DND-41 (cell line): Measurements from ENCODE around the gene RALGDS.

Source experiments
- EZH2 ChIP-seq: IDR thresholded peaks from 3 replicates; pipeline ENCODE4 v1.6.1; 2012; ENCODE audit warnings: borderline replicate concordance, low read depth, mild to moderate bottlenecking, moderate library complexity, low read length, inconsistent platforms; ENCODE audit not compliant: severe bottlenecking
- TF ChIP-seq, protein P1 (sequence below): IDR thresholded peaks from 2 replicates; pipeline ENCODE4 v1.5.1; 2012; ENCODE audit warnings: borderline replicate concordance, low read length, moderate library complexity, mild to moderate bottlenecking; ENCODE audit not compliant: poor library complexity, severe bottlenecking; ENCODE audit errors: extremely low read depth

DNA sequence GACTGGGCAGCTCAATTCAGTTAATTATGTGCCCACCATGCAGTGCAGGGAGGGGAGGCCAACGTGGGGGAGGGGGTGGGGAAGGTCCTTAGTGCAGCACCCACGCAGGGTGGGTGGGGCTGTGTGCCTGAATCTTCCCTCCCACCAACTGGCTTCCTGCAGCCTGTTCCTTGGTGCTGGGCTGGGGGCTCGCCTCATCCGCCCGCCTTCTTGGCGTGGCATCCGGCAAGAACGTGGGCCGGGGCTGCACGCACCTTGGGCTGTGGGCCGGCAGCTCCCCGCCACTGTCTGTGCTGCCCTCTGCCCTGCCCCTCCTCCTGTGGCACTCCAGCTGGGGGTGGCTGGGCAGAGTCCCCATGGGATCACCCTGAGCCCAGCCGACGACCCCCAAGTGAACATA lies 19.6 kb upstream of the RALGDS start:
- TF ChIP-seq, protein P1, sequence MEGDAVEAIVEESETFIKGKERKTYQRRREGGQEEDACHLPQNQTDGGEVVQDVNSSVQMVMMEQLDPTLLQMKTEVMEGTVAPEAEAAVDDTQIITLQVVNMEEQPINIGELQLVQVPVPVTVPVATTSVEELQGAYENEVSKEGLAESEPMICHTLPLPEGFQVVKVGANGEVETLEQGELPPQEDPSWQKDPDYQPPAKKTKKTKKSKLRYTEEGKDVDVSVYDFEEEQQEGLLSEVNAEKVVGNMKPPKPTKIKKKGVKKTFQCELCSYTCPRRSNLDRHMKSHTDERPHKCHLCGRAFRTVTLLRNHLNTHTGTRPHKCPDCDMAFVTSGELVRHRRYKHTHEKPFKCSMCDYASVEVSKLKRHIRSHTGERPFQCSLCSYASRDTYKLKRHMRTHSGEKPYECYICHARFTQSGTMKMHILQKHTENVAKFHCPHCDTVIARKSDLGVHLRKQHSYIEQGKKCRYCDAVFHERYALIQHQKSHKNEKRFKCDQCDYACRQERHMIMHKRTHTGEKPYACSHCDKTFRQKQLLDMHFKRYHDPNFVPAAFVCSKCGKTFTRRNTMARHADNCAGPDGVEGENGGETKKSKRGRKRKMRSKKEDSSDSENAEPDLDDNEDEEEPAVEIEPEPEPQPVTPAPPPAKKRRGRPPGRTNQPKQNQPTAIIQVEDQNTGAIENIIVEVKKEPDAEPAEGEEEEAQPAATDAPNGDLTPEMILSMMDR: no peak
- TF ChIP-seq EZH2: no peak
